IPS-NIHi11 (cell line): ENCODE data around the gene NFKB1.

Experiments used
- DNase-seq: peaks from one replicate; pipeline ENCODE4 v3.0.0; 2012; ENCODE audit warnings: mixed read lengths, low spot score

The NFKB1 gene

DNA sequence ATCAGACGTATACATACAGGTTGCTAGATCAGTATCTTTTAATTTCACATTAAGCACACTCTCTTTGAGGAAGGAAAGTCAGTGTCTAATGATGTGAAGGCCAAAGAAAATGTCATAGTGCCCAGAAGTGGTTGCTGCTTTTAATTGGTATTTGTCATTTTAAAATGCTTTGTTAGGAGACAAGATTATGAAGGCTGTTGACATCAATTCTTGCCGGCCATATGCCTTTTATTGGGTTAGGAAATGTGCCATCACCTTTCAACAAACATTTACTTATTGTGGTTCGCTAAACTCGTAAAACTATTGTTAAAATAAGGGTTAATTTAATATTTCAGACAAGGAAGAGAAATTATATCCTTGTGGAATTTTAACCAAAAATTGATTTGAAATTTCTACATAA, 32.2 kb downstream of the NFKB1 start:
- DNase-seq, result no peak

- no peak for DNase-seq
These were observed 32.7 kb downstream of the NFKB1 start for GRCh38 chr4:102533904-102534303.

DNA sequence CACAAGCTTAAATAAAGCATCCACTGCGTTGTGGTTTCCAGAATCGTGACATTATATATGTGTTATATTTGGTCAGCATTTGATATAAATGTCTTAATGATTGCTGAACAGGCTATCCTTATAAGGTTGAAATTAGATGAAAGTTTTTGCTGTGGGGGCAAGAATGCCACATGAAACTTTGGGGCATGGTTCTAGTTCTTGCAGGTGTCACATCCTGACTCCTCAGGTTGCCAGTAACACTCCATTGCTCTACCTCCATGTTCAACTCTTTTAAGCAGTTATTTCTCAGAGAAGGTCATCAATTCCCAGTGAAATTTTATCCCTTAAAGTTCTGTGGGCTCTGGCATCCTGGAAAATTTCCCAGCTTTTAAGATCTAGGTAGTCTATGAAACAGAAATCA, 33.7 kb downstream of the NFKB1 start:
- no peak for DNase-seq

DNA sequence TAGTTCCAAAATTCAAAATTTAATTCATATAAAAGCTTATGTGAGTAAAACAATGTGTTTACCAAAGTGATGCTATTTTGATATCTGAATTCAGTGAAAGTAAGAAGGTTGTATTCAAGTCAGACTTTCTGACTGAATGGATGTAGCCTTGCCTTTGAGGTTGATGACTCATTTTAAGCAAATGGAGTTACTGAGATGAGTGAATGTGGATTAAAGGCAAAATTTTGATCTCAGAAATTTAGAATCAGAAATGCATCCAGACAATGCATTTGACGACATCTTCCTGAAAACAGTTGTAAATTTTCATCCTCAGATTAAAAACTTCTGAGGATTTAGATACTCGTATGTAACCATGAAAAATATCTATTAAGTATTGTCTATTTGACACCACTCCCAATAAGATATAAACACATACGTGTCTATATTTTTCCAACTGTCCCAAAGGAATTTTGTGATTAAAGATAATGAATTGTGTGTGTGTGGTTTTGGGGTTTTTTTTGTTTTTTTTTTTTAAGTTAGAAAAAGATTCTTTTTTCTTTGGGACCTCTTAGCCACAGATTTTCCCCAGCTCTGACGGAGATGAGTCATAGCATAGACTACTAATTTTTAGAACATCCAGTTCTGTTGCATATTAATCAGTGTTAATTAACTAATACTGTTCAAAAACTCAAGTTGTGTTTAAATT, 34.4 kb downstream of the NFKB1 start:
- no peak for DNase-seq

GRCh38 chr4:102536768-102537167, 35.6 kb downstream of the NFKB1 start:
- no peak for DNase-seq

GRCh38 chr4:102537269-102537668, 36.1 kb downstream of the NFKB1 start:
- DNase-seq, result no peak

DNA sequence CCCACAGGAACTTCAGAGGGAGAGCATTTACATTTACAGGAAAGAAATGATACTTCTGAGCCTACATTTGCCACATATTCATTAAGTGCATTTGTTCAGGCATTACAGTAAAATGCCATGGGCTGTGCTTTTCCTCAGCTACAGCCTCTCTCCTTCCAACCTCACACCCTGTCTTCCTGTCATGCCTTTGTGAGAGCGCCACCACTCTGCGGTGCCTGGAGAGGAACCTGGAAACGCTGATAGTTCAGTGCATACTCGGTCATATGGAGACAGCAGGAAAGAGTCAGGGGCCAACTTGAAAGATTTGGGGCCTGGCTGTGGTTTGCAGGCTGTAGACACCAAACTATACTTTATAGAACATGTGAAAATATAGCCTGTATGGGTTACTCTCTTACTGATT, 40.5 kb downstream of the NFKB1 start:
- peak; percentile 24 for DNase-seq

DNA sequence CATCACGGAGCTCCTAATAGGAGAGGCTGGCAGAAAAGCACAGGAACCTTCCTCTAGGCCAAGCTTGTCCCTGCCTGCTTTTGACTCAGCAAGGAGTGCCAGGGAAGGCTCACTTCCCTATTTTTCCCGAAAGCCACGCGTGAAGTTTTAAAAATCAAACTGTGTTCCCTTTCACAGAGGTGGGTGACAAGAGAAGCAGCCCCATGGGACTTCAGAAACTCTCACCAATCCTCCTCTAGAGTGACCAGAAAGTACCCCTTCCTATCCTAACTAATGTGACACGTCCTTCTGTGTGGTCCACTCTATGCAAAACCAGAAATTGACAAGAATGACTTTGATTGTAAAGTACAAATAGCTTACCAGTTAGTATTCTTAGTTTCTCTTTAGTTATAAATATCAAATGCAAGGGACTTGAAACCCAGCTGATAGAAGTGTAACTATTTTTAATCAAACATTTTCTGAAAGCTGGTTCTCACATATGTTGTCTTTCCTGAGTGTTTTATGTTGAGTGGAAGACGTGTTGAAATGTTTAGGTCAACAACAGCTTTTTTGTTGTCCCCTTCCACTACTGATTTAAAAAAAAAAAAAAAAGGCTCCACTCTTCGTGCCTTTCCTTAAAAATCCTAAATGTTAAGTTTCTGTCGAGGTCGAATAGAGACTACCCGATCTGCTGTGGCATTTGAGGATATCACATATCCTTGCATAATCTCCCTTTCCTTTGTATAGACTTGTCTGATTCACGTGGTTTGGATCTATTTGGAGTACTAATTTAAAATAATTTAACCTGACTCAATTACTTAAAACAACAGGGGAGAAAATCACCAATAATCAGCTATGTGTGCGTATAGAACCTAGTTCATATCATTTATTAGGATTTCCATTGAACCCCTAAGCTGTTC, 42.1 kb downstream of the NFKB1 start:
- no peak for DNase-seq

DNA sequence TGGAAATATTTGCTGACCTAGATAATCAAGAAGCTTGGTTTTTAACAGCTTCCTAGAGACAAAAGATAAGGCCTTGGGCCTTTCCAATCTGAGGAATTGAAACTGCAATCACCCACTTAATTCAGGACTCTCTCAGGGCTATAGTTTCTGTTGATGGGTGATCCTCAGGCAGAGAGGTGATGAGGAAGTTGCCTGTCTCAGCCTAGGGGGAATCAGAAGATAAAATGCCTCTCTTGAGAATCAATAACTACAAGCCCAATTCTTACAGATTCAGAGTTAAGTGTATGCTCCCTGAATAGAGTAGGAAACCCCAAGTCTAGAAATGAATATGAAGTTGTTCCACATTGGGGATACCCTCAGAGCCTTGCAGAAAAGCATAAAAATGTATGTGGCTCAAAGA, 45.5 kb downstream of the NFKB1 start:
- DNase-seq, result no peak

- no peak for DNase-seq
These were observed 46.8 kb downstream of the NFKB1 start for GRCh38 chr4:102547973-102548372.

GRCh38 chr4:102551958-102552565, 50.9 kb downstream of the NFKB1 start:
- DNase-seq, result no peak

GRCh38 chr4:102552781-102553180, 51.6 kb downstream of the NFKB1 start:
- DNase-seq, result no peak

GRCh38 chr4:102553982-102554381, 52.8 kb downstream of the NFKB1 start:
- DNase-seq, result no peak

DNA sequence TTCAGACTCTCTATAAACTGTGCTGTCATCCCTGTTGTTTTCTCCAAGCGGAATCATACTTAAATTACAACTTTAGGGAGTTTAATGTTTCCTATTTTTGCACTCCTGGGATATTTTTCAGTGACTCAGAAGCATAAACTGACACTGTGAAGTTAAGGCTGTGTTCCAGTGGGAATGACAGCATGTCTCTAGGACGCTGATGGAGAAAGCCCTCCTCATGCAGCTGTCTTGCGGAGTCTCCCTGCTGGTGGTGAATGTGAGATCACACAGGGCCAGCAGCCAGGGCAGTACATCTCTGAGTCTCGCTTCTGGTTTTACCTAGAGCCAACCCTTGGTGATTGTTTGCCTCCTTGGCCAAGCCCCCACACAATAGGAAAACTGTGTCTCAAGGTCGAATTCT, 53.3 kb downstream of the NFKB1 start:
- peak; percentile 33 for DNase-seq

DNA sequence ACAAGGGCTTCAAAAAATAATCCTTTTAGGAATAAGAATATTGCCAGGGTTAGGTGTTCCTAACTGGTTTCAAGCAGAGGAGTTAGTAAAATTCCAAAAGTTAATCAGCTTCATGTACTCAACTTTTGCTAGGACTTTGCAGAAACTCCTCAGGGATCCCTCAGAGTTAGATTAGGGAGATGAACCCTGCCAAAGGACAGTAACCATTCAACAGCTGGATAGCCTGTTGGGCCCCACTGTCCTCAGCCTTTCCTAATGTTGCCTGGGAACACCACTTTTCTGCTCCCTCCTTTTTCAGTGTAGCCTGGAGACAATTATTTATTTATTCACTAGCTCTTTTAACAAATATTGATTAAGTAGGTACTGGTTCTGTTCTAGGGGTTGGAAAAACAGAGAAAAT, 53.8 kb downstream of the NFKB1 start:
- no peak for DNase-seq

DNA sequence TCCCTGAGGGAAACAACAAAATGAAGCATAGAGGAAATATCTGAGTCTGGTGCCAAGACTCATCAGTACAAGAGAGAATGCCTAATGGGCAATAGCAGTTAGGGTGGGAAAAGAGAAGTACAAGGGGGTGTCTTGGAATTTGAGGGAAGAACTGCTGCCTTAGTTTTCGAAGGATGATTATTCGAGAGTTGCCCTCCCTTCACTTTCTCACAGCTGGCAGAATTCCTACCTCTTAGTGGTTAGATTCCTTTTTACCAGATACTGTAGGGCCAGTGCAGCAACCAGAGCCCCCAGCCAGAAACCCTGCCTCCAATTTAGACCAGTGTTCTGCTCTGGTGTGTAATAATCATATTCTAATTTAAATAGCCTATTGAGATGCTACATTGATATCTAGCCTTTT, 56.5 kb downstream of the NFKB1 start:
- no peak for DNase-seq

DNA sequence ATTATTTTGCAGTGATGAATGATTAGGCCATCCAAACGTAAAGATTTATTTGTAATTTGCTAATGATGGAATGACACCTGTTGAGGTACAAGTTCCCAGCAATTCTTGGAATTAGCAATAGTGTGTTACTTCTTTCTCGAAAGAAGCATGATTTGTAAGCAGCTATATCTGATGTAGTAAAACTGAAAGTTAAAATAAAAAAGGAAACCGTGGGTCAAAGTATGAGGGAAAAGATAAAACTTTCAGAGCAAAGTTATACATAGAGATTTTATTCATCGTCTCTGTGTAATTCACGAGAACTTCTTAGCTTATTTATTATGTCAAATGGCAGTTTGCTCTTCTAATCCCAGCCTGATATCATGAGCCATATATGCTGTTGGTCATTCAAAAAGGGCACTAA, 59.0 kb downstream of the NFKB1 start:
- DNase-seq, result no peak

- DNase-seq, result no peak
These were observed 59.6 kb downstream of the NFKB1 start for GRCh38 chr4:102560571-102561341.

DNA sequence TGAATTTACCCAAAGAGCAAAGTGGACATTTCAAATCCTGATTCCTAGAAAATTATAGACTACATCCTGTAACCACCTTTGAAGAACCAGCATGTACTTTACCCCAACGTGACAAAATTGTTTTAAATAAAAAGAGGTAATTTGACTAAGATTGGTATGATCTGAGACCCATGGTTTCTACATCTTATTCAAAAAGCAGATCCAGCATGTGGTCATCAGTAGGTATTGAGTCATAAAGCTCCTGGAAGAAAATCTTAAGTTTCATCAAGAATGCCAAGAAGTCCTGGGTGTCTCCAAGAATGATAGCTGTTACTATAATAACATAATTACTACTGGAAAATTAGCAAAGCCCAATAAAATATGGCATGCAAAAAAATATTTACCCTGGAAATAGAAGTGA, 61.8 kb downstream of the NFKB1 start:
- no peak for DNase-seq

DNA sequence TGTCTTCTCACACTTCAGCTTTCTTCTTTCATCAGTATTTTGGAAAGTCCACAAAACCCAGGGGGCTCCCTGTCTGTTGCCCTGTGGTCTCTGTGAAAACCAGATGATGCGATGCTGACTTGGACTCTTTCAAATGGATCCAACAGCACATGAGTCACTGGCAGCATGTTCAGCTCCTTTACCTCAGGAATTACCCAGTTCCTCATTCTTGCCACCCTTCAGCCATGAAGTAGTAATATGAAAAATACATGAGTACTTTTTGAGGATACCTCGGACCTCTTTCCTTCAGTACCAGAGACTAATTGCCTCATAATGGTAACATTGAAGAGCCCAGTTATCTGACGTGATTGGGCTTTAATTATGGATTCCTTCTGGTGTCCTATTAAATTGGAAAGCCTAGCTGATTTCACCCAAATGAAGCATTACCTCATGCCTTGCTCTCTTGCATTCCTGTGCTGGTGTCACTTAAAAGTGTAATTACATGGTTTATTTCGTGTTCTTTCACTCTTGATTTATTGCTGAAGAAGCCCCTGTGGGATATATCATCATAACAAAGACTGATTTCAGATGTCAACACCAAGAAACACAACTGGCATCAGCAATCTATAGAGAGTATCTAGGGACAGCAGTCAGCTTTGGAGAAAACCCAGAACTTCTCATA, 63.4 kb downstream of the NFKB1 start:
- DNase-seq, result no peak

DNA sequence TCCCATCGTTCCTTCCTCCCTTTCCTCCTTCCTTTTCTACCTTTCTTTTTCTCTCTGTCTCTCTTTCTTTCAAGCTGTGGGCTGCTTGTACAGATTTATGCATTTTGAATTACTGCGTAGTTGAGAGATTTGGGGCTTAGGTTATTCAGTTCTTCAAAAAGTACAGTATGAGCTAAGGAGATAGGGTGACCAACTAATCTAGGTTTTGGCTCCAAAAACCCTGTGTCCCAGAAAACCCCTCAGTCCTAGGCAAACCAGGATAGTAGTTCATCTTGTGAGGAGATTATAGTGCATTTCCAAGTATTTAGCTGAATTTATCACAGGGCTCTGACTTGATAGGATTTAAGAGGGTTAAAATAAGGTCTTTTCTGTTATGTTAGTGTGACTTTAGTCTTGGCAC, 64.5 kb downstream of the NFKB1 start:
- no peak for DNase-seq

GRCh38 chr4:102566426-102566825, 65.3 kb downstream of the NFKB1 start:
- DNase-seq, result no peak
